Activated CD8-positive, alpha-beta memory T cell treated with anti-CD3 and anti-CD28 coated beads for 24 hours (primary cell): ENCODE measurements around the gene HSD17B14.
"Not testable (repeated sequence)": the region's sequence is repeated elsewhere in the genome, so short reads cannot be mapped to it uniquely, and the experiment has no call there.

ENCODE experiments used
- DNase-seq: peaks from one replicate; pipeline ENCODE4 v3.0.0-alpha.2; 2020

HSD17B14 gene

DNA sequence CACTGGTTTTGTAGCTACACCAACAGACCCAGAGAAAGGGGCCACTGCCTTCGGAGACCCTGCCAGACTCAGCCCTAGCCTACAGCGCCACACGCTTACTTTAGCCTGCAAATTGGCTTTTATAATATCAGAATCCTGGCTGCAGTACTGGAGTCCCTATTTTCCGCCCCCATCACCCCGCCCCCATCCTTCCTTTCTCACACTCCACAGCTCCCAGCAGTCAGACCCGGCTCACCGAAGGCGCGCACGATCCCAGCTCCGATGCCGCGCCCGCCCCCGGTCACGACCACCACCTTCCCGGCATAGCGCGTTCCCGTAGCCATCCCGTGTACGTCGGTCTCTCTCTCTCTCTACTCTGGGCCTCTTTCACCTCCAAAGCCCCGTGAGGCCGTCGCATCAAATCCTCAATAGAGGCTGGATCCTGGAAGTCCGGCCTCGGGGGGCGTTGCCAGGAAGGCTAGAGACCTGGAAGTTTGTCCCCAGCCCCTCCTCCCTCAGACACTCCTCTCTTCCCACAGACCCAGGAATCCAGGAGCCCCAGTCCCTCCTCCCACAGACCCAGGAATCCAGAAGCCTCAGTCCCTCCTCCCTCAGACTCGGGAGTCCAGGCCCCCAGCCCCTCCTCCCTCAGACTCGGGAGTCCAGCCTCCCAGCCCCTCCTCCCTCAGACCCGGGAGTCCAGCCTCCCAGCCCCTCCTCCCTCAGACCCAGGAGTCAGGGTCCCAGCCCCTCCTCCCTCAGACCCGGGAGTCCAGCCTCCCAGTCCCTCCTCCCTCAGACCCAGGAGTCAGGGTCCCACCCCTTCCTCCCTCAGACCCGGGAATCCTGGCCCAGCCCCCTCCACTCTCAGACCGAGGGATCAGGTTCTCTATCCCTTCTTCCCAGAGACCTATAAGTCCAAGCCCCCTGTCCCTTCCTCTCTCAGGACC lies at the start of gene HSD17B14:
HSD17B14 (minus strand) TSS at position 403 of the 929 bp plus-strand sequence; CDS start at position 323, 80 bp downstream.
- DNase-seq, result peak; percentile 58

DNA sequence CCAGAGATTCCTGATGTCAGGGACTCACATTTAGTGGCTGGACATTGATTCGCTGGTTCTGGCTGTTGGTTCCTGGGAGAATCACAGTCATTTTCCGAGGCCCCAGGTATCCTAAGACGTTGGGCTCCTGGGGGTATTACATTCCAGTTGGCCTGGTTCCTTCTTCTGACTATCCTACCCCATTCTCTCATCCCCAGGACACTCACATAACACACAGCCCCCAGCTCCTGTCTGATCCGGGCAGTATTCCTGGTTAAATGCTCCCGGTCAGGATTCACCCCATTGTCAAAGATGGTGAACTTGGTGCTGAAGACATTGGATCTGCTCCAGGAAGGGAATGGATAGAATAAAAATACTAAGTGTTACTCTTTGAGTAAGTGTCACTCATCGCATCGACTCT lies 47.4 kb upstream of the HSD17B14 start:
- no peak for DNase-seq

DNA sequence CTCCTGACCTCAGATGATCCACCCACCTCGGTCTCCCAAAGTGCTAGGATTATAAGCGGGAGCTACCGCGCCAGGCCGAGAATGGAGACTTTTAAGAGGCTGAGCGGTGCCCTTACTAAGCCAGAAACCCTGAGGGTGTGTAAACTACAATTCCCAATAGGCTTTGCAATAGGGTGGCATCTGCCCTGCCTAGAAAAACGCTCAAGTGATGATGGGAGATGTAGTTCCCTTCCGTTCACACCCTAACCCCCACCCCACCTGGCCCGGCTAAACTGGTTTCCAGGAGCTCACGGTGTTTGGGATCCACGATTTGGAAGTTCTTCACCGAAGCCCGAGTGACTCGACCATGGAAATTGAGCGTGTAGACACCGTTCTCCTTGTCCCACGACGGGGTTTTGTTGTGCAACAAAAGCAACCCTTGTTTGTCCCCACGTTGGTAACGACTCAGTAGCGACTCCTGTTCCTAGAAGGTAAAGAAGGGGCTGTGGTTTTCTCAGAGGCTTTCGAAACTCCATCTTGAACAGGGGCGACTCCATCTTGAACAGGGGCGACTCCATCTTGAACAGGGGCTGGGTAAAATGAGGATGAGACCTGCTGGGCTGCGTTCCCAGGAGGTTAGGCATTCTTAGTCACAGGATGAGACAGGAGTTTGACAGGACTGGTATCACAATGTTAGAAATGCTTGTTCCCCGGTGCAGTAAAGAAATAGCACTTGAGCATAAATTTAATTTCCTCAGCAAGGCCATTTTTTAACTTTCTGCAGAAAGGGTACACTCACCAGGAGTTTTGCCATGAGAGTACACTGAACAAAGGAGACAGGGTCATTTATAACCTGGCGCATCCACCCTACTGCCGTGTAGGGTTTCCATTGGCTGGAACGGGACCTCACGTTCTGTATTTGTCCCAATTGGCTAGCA lies 45.7 kb upstream of the HSD17B14 start:
- DNase-seq, result no peak

DNA sequence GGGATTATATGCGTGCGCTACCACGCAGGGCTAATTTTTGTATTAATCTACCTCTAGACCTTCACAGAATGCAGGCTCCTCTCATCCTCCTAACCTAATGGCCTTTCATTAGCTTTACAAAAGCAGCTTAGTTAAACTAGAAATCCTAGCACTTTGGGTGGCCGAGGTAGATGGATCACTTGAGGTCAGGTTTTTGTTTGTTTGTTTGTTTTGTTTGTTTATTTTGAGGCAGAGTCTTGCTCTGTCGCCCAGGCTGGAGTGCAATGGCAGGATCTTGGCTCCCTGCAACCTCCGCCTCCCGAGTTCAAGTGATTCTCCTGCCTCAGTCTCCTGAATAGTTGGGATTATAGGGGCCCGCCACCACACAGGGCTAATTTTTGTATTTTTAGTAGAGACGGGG lies 43.4 kb upstream of the HSD17B14 start:
- DNase-seq, result not testable (repeated sequence)

DNA sequence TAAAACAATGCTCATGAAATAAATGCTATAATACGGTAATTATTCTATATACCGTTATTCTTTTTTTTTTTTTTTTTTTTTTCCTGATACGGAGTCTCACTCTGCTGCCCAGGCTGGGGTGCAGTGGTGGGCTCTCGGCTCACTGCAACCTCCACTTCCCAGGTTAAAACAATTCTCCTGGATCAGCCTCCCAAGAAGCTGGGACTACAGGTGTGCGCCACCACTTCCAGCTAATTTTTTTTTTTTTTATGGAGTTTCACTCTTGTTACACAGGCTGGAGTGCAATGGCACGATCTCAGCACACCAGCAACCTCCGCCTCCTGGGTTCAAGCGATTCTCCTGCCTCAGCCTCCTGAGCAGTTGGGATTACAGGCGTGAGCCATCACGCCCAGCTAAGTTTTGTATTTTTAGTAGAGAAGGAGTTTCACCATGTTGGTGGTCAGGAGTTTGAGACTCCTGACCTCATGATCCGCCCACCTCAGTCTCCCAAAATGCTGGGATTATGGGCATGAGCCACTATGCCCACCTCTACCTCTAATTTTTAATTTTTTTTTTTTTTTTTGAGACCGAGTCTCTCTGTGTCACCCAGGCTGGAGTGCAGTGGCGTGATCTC lies 42.8 kb upstream of the HSD17B14 start:
- DNase-seq, result no peak

DNA sequence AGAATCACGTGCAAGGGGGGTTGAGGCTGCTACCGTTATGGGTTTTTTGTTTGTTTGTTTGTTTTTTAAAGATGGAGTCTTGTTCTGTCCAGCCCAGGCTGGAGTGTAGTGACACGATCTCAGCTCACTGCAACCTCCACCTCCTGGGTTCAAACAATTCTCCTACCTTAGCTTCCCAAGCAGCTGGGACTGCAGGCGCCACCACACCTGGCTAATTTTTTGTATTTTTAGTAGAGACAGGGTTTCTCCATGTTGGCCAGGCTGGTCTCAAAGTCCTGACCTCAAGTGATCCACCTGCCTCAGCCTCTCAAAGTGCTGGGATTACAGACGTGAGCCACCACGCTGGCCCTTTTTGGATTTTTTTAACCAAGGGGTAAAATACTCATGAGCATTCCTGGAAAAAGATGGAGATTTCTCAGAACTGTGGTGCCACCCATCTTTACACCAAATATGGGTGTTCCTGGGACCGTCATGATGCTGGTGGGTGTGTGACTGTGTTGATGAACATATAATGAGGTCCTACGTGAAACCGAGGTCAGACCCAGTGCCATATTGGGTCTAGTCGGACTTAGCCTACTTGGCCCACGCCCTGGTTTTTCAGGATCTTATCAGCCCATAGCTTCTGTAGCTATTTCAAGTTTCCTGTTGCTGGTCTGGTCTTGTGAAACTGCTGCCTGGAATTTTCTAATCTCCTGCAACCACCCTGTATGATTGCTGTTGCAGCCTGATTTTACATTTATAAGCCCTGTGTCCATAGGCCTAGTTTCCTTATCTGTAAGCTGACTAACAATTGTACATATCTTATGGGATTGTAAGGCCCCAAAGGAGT lies 42.1 kb upstream of the HSD17B14 start:
- no peak for DNase-seq

DNA sequence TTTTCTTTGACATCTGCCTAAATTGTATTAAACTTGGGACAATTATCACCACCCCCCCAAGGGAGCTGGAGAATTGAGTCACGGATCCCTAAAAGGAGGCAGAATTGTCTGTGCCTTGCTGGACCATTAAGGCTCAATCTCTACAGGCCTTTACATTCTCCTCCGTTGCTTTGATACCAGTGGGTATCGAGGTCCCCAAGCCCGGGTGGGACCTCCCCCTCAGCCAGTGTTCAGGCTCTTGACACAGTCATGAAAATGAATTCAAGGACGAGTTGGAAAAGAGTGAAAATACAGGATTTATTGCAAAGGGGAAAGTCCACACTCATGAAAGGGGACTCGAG lies 41.5 kb upstream of the HSD17B14 start:
- DNase-seq, result no peak

DNA sequence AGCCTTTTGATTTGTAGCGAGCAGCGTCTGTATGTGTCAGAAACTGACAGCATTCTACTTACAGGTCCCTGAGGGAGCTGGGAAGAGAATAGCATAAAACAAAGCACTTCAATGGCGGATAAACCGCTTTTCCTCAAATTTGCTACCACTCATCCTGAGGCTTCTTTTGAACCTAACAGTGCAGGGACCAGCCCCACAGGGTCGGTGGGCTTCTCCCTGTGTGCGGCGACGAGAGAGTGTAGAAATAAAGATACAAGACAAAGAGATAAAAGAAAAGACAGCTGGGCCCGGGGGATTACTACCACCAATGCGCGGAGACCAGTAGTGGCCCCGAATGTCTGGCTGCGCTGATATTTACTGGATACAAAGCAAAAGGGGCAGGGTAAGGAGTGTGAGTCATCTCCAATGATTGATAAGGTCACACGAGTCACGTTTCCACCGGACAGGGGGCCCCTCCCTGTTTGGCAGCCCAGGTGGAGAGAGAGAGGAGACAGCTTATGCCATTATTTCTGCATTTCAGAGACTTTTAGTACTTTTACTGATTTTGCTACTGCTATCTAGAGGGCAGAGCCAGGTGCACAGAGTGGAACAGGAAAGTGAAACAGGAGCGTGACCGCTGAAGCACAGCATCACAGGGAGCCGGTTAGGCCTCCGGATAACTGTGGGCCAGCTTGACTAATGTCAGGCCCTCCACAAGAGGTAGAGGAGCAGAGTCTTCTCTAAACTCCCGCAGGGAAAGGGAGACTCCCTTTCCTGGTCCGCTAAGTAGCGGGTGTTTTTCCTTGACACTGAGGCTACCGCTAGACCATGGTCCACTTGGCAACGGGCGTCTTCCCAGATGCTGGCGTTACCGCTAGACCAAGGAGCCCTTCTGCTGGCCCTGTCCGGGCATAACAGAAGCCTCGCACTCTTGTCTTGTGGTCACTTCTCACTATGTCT lies 40.0 kb upstream of the HSD17B14 start:
- peak; percentile 71 for DNase-seq

DNA sequence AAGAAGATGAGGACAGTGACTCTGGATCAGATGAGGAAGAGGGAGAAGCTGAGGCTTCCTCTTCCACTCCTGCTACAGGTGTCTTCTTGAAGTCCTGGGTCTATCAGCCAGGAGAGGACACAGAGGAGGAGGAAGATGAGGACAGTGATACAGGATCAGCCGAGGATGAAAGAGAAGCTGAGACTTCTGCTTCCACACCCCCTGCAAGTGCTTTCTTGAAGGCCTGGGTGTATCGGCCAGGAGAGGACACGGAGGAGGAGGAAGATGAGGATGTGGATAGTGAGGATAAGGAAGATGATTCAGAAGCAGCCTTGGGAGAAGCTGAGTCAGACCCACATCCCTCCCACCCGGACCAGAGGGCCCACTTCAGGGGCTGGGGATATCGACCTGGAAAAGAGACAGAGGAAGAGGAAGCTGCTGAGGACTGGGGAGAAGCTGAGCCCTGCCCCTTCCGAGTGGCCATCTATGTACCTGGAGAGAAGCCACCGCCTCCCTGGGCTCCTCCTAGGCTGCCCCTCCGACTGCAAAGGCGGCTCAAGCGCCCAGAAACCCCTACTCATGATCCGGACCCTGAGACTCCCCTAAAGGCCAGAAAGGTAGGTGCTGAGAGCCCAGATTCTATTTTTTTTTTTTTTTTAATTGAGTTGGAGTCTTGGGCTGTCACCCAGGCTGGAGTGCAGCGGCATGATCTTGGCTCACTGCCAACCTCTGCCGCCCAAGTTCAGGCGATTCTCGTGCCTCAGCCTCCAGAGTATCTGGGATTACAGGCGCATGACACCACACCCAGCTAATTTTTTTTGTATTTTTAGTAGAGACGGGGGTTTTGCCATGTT lies 38.2 kb upstream of the HSD17B14 start:
- DNase-seq, result no peak

DNA sequence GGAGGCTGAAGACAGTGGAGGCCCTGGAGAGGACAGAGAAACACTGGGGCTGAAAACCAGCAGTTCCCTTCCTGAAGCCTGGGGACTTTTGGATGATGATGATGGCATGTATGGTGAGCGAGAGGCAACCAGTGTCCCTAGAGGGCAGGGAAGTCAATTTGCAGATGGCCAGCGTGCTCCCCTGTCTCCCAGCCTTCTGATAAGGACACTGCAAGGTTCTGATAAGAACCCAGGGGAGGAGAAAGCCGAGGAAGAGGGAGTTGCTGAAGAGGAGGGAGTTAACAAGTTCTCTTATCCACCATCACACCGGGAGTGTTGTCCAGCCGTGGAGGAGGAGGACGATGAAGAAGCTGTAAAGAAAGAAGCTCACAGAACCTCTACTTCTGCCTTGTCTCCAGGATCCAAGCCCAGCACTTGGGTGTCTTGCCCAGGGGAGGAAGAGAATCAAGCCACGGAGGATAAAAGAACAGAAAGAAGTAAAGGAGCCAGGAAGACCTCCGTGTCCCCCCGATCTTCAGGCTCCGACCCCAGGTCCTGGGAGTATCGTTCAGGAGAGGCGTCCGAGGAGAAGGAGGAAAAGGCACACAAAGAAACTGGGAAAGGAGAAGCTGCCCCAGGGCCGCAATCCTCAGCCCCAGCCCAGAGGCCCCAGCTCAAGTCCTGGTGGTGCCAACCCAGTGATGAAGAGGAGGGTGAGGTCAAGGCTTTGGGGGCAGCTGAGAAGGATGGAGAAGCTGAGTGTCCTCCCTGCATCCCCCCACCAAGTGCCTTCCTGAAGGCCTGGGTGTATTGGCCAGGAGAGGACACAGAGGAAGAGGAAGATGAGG lies 37.4 kb upstream of the HSD17B14 start:
- no peak for DNase-seq

DNA sequence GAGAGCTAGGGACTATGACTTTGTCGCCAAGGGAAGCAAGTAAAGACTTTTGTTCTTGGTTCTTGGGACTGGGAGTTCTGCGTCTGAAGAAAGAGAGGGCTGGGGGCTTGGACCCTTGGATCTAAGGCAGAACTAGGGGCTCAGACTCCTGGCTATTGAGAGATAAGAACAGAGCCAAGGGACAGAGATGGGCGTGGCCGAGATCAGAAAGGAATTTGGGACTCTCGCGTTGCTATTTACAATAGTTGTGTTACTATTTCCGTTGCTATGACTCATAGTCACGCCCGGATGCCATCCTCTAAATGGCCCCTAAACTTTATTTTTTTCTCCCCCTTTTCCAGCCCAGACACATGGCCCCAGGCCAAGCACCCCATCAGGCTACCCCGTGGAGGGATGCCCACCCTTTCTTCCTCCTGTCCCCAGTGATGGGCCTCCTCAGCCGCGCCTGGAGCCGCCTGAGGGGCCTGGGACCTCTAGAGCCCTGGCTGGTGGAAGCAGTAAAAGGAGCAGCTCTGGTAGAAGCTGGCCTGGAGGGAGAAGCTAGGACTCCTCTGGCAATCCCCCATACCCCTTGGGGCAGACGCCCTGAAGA lies 36.7 kb upstream of the HSD17B14 start:
- DNase-seq, result peak; percentile 85

DNA sequence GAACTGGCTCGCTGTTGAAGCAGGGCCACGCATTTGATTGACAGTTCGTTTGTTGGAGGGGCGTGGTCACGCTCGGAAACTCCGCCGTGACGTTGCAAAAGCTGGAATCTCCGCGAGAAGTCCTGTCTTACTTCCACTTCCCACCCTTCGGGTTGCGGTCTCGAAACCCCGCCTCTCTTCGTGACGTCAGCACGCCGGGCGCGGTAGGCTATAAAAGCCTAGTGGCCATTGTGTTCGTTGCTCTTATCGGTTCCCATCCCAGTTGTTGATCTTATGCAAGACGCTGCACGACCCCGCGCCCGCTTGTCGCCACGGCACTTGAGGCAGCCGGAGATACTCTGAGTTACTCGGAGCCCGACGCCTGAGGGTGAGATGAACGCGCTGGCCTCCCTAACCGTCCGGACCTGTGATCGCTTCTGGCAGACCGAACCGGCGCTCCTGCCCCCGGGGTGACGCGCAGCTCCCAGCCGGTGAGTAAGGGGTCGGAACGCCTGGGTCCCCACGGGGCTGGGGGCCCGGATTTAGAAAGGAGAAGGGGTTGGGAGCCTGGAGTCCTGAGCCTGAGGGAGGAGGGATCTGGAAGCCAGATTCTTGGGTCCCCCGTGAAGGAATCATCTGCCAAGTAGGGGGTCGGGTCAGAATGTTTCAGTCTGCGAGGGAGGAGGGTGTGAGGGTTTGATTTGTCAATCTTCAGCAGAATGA lies 36.0 kb upstream of the HSD17B14 start, which contains the start of gene PPP1R15A:
PPP1R15A (plus strand) TSS at position 240 of the 702 bp plus-strand sequence. CDS start 813 bp downstream, outside the sequence.
- DNase-seq, result peak; percentile 100

DNA sequence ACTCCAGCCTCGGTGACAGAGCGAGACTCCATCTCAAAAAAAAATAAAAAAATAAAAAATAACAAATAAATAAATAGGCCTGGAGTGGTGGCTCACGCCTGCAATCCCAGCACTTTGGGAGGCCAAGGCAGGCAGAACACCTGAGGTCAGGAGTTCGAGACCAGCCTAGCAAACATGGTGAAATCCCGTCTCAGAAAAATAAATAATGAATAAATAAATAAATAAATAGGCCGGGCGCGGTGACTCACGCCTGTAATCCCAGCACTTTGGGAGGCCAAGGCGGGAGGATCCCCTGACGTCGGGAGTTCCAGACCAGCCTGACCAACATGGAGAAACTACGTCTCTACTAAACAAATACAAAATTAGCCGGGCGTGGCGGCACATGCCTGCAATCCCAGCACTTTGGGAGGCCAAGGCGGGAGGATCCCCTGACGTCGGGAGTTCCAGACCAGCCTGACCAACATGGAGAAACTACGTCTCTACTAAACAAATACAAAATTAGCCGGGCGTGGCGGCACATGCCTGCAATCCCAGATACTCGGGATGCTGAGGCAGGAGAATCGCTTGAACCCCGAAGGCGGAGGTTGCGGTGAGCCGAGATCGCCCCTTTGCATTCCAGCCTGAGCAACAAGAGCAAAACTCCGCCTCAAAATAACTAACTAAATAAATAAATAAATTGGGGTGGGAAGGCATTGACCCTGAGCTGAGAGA lies 35.3 kb upstream of the HSD17B14 start:
- DNase-seq, result not testable (repeated sequence)

DNA sequence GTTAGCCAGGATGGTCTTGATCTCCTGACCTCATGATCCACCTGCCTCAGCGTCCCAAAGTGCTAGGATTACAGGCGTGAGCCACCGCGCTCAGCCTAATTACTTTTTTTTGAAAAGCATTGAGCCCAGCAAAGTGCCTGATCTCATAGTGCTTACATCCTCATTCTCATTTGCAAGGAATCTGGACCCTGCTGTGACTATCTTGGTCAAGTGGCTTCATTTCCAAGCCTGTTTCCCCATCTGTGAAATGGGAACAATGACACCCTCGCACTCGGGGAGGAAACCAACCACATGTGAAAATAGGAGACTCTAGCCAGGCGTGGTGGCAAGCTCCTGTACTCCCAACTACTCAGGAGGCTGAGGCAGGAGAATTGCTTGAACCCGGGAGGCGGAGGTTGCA lies 33.8 kb upstream of the HSD17B14 start:
- no peak for DNase-seq

DNA sequence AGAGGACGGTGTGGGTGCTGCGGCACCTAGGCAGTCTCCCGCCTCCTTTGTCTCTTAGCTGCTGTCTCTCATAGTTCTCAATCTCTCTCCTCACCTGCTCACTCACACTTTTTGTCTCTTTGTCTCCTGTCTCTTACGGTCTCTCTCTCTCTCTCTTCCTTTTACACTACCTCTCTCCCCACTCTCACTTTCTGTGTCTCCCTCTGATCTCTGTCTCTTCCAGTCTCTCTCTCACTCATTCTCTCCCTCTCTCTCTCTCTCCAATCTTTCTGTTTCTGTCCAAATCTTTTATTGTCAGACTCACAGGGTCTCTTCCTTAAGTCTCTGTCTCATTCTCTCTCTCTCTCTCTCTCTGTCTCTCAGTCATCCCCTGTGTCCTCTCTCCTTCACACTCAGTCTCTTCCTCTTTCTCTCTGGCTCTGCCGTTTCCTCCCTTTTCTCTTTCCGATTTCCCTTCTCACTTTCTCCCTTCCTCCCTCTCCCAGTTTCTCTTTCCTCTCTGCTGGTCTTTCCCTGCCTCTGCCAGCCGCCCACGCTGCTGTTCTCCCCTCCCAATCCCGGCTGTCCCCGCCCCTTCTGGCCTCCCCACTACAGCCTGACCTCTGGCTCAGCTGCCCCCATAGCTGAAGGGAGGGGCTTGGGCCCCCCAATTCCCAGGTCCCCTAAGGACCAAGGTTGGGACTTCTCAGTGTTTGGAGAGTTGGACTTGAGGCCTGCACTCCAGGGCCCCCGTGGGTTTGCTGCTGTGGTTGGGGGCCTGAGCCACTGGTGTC lies 32.0 kb upstream of the HSD17B14 start, which contains the start of gene PLEKHA4:
PLEKHA4 (minus strand) TSS at position 504 of the 773 bp plus-strand sequence. CDS start 997 bp downstream, outside the sequence.
- DNase-seq, result no peak

DNA sequence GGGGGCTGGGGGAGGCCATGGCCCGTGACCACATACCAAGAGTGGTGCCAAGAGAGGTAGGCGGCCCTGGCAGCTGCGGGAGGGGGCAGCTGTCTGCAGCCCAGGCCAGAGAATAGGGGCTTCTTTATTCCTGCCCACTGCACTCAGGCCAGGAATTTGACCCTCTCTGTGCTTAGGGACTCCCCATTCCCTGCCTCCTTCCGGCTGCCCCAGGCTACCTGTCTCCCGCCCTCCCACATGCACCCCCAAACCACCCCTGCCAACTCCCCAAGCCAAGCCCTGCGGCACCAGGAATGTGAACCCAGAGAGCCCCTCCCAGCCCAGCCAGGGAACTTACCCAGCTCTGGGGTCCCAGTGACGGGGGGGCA lies 31.4 kb upstream of the HSD17B14 start:
- no peak for DNase-seq
